HEK293 (cell line): ENCODE measurements around the gene PEX14.

Experiments used
- CTCF ChIA-PET: fragments of 350-600 bp; formaldehyde crosslinking; extraction: SDS; loops from one replicate; lab custom pipeline; 2021; ENCODE audit warnings: antibody characterized with exemption; lab: Yijun Ruan, JAX
- POLR2A ChIA-PET: fragments of 300-600 bp; formaldehyde crosslinking; extraction: SDS; loops from one replicate; lab custom pipeline; 2020; ENCODE audit warnings: antibody characterized with exemption, inconsistent platforms; lab: Yijun Ruan, JAX
- H3K27ac ChIP-seq: fragments of 200-500 bp; sonication (Bioruptor generic); 2 replicates; pipeline ENCODE4 v1.5.1; 2014; ENCODE audit warnings: low read depth, low read length, control low read depth, inconsistent platforms; ENCODE audit errors: extremely low read depth
- H3K36me3 ChIP-seq, 2 experiments: fragments of 200-500 bp in 1 of 2; sonication (Bioruptor generic) in 1 of 2; 1 replicate in 1 of 2; 2 replicates in 1 of 2; pipeline ENCODE4 v1.5.1; 2014 to 2017; ENCODE audit warnings: inconsistent platforms in 2 of 2, low read length in 2 of 2; ENCODE audit not compliant: control insufficient read depth in 2 of 2, insufficient read depth in 1 of 2
- H3K4me1 ChIP-seq: fragments of 200-500 bp; sonication (Bioruptor generic); 2 replicates; pipeline ENCODE4 v1.5.1; 2014; ENCODE audit warnings: mild to moderate bottlenecking, low read length, inconsistent platforms; ENCODE audit not compliant: control insufficient read depth, insufficient read depth
- H3K4me3 ChIP-seq: 2 replicates; pipeline ENCODE4 v1.5.1; 2011; ENCODE audit warnings: low read depth, mild to moderate bottlenecking, control low read depth, low read length, moderate library complexity
- H3K9me3 ChIP-seq: fragments of 200-500 bp; sonication (Bioruptor generic); 2 replicates; pipeline ENCODE4 v1.5.1; 2014; ENCODE audit warnings: low read depth, low read length, inconsistent platforms; ENCODE audit not compliant: control insufficient read depth, insufficient read depth
- FEZF1 ChIP-seq: fragments of 450-650 bp; formaldehyde crosslinking; IDR thresholded peaks from 2 replicates; pipeline ENCODE4 v1.5.1; 2016; ENCODE audit warnings: missing biosample characterization, missing genetic modification characterization
- MEIS1 ChIP-seq: sonication (generic); formaldehyde crosslinking; IDR thresholded peaks from 2 replicates; pipeline ENCODE4 v1.8.1; 2022; ENCODE audit warnings: missing genetic modification reagents, mild to moderate bottlenecking, borderline replicate concordance
- SCRT2 ChIP-seq: fragments of 450-650 bp; formaldehyde crosslinking; IDR thresholded peaks from 2 replicates; pipeline ENCODE4 v1.5.1; 2016; ENCODE audit warnings: missing biosample characterization, missing genetic modification characterization
- YY1 ChIP-seq: fragments of 450-650 bp; formaldehyde crosslinking; IDR thresholded peaks from 2 replicates; pipeline ENCODE4 v1.5.1; 2018; ENCODE audit warnings: missing biosample characterization, missing genetic modification characterization
- ZFHX2 ChIP-seq: fragments of 450-650 bp; formaldehyde crosslinking; conservative IDR thresholded peaks from 2 replicates; pipeline ENCODE4 v1.5.1; 2016; ENCODE audit warnings: missing biosample characterization, missing genetic modification characterization
- ZNF121 ChIP-seq: fragments of 450-650 bp; formaldehyde crosslinking; IDR thresholded peaks from 2 replicates; pipeline ENCODE4 v1.5.1; 2016; ENCODE audit warnings: missing biosample characterization, missing genetic modification characterization
- ZNF19 ChIP-seq: fragments of 450-650 bp; formaldehyde crosslinking; IDR thresholded peaks from 2 replicates; pipeline ENCODE4; 2016; ENCODE audit warnings: missing biosample characterization, missing genetic modification characterization, low read depth
- ZNF221 ChIP-seq: fragments of 450-650 bp; formaldehyde crosslinking; IDR thresholded peaks from 2 replicates; pipeline ENCODE4 v1.5.1; 2017; ENCODE audit warnings: missing biosample characterization, missing genetic modification characterization, borderline replicate concordance
- ZNF324 ChIP-seq: fragments of 450-650 bp; formaldehyde crosslinking; IDR thresholded peaks from 2 replicates; pipeline ENCODE4 v1.5.1; 2016; ENCODE audit warnings: missing biosample characterization, missing genetic modification characterization
- ZNF341 ChIP-seq: fragments of 450-650 bp; formaldehyde crosslinking; IDR thresholded peaks from 2 replicates; pipeline ENCODE4; 2016; ENCODE audit warnings: low read depth, missing biosample characterization, missing genetic modification characterization
- ZNF423 ChIP-seq: fragments of 450-650 bp; formaldehyde crosslinking; IDR thresholded peaks from 2 replicates; pipeline ENCODE4 v1.5.1; 2016; ENCODE audit warnings: missing biosample characterization, missing genetic modification characterization
- ZNF510 ChIP-seq: fragments of 450-650 bp; formaldehyde crosslinking; IDR thresholded peaks from 2 replicates; pipeline ENCODE4 v1.5.1; 2018; ENCODE audit warnings: mild to moderate bottlenecking, missing genetic modification characterization, missing biosample characterization; ENCODE audit not compliant: insufficient replicate concordance
- ZNF626 ChIP-seq: fragments of 450-650 bp; sonication (Bioruptor Pico); formaldehyde crosslinking; IDR thresholded peaks from 2 replicates; pipeline ENCODE4 v1.5.1; 2018; ENCODE audit warnings: missing biosample characterization, missing genetic modification characterization, inconsistent platforms
- ZNF777 ChIP-seq: fragments of 450-650 bp; formaldehyde crosslinking; IDR thresholded peaks from 2 replicates; pipeline ENCODE4 v1.5.1; 2017; ENCODE audit warnings: missing biosample characterization, missing genetic modification characterization, borderline replicate concordance
- TF ChIP-seq, protein P1 (sequence below): fragments of 450-650 bp; formaldehyde crosslinking; IDR thresholded peaks from 2 replicates; pipeline ENCODE4 v1.5.1; 2016; ENCODE audit warnings: missing biosample characterization, missing genetic modification characterization
- TF ChIP-seq, protein P2 (sequence below): fragments of 450-650 bp; formaldehyde crosslinking; conservative IDR thresholded peaks from 2 replicates; pipeline ENCODE4 v1.5.1; 2016; ENCODE audit warnings: low read depth, missing biosample characterization, missing genetic modification characterization
- TF ChIP-seq, protein P3 (sequence below): fragments of 450-650 bp; formaldehyde crosslinking; IDR thresholded peaks from 2 replicates; pipeline ENCODE4 v1.5.1; 2017; ENCODE audit warnings: missing biosample characterization, missing genetic modification characterization
- TF ChIP-seq, protein P4 (sequence below): fragments of 450-650 bp; IDR thresholded peaks from 2 replicates; pipeline ENCODE4 v1.5.1; 2018; ENCODE audit warnings: missing biosample characterization, missing genetic modification characterization
- TF ChIP-seq, protein P5 (sequence below): fragments of 450-650 bp; formaldehyde crosslinking; IDR thresholded peaks from 2 replicates; pipeline ENCODE4 v1.5.1; 2016; ENCODE audit warnings: missing biosample characterization, missing genetic modification characterization
- TF ChIP-seq, protein P6 (sequence below): fragments of 450-650 bp; formaldehyde crosslinking; IDR thresholded peaks from 2 replicates; pipeline ENCODE4 v1.5.1; 2016; ENCODE audit warnings: missing biosample characterization, missing genetic modification characterization

The PEX14 gene

DNA sequence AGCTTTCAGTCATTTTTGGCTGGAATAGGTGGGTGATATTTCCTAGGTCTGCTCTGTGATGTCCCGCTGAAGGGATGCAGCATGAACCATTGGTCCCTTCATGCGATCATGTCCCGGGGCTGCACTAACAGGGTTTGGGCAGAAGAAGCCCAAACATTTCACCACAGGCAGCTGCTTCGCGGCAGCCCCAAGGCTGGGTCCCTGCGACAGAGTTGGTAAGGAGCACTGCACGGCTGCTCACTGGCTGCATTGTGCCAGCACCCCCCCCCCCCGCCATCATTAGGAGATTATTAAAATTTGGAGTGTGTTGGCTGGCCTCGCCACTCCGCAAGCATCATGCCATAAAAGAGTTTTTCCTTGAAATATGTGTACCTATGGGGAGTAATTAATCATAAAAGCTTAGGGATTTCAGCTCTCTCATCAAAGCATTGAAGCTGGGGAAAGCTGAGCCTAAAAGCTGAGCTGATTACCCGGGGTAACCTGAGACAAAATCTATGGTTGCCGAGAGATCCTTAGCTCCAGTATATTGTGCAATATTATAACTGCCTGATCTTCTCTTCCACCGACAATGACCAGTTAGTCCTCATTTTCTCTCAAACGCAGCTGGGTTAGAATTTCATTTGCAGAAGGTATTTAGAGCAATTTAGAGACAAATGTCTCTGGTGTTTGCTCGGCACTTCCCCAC, 62.5 kb downstream of the PEX14 start (continued):
- TF ChIP-seq, protein P1, sequence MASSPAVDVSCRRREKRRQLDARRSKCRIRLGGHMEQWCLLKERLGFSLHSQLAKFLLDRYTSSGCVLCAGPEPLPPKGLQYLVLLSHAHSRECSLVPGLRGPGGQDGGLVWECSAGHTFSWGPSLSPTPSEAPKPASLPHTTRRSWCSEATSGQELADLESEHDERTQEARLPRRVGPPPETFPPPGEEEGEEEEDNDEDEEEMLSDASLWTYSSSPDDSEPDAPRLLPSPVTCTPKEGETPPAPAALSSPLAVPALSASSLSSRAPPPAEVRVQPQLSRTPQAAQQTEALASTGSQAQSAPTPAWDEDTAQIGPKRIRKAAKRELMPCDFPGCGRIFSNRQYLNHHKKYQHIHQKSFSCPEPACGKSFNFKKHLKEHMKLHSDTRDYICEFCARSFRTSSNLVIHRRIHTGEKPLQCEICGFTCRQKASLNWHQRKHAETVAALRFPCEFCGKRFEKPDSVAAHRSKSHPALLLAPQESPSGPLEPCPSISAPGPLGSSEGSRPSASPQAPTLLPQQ: no peak
- TF ChIP-seq, protein P2, sequence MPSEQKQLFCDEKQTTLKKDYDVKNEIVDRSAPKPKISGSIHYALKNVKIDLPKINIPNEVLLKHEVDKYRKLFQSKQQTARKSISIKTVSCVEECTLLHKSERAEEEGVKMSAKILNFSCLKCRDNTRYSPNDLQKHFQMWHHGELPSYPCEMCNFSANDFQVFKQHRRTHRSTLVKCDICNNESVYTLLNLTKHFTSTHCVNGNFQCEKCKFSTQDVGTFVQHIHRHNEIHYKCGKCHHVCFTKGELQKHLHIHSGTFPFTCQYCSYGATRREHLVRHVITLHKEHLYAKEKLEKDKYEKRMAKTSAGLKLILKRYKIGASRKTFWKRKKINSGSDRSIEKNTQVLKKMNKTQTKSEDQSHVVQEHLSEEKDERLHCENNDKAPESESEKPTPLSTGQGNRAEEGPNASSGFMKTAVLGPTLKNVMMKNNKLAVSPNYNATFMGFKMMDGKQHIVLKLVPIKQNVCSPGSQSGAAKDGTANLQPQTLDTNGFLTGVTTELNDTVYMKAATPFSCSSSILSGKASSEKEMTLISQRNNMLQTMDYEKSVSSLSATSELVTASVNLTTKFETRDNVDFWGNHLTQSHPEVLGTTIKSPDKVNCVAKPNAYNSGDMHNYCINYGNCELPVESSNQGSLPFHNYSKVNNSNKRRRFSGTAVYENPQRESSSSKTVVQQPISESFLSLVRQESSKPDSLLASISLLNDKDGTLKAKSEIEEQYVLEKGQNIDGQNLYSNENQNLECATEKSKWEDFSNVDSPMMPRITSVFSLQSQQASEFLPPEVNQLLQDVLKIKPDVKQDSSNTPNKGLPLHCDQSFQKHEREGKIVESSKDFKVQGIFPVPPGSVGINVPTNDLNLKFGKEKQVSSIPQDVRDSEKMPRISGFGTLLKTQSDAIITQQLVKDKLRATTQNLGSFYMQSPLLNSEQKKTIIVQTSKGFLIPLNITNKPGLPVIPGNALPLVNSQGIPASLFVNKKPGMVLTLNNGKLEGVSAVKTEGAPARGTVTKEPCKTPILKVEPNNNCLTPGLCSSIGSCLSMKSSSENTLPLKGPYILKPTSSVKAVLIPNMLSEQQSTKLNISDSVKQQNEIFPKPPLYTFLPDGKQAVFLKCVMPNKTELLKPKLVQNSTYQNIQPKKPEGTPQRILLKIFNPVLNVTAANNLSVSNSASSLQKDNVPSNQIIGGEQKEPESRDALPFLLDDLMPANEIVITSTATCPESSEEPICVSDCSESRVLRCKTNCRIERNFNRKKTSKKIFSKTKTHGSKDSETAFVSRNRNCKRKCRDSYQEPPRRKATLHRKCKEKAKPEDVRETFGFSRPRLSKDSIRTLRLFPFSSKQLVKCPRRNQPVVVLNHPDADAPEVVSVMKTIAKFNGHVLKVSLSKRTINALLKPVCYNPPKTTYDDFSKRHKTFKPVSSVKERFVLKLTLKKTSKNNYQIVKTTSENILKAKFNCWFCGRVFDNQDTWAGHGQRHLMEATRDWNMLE (tag by site-specific recombination): no peak
- TF ChIP-seq SCRT2 (tag by site-specific recombination): no peak
- TF ChIP-seq, protein P3, sequence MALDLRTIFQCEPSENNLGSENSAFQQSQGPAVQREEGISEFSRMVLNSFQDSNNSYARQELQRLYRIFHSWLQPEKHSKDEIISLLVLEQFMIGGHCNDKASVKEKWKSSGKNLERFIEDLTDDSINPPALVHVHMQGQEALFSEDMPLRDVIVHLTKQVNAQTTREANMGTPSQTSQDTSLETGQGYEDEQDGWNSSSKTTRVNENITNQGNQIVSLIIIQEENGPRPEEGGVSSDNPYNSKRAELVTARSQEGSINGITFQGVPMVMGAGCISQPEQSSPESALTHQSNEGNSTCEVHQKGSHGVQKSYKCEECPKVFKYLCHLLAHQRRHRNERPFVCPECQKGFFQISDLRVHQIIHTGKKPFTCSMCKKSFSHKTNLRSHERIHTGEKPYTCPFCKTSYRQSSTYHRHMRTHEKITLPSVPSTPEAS (tag by site-specific recombination): no peak
- TF ChIP-seq ZNF341 (tag by site-specific recombination): no peak
- TF ChIP-seq YY1 (tag by site-specific recombination): 0 out of 2 replicates have a peak, but pooled peaks have one; percentile 31
- no peak for TF ChIP-seq ZNF777 (tag by site-specific recombination)
- TF ChIP-seq ZNF324 (tag by site-specific recombination): no peak
- TF ChIP-seq ZNF19 (tag by site-specific recombination): no peak

DNA sequence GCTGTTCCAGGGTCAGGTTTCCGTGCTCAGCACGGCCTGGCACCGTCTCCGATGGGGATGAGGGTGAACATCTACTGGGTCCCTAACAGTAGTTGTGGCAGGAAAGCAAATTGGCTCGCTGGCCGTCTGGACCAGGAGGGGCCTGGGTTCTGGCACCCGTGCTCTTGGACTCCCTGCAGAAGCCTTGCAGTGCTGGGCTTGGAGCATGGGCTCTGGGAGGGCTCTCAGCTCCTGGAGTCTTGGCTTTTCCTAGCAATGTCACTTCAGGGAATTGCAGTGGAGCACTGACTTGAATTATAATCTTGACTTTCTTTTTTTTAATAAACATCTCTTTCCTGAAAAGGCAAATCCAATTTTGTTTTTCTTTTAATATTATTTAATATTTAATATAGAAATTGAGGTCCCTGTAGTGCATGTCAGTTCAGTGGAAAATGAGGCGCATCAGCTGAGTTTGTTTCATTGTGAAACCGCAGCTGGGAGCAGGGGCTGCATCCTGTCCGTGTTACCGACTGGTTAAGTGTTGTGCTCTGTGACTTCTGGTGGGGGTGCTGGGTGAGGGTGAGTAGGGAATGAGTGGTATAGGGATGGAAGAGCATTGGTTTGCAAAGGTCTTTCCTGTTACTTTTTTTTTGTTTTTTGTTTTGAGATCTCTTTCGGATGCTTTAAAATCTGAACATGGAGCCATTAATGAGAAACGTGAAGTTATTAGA, 64.1 kb downstream of the PEX14 start:
- TF ChIP-seq ZNF510 (tag by site-specific recombination): no peak
- TF ChIP-seq ZNF626 (tag by site-specific recombination): no peak
- TF ChIP-seq ZNF121: no peak
- TF ChIP-seq, protein P4, sequence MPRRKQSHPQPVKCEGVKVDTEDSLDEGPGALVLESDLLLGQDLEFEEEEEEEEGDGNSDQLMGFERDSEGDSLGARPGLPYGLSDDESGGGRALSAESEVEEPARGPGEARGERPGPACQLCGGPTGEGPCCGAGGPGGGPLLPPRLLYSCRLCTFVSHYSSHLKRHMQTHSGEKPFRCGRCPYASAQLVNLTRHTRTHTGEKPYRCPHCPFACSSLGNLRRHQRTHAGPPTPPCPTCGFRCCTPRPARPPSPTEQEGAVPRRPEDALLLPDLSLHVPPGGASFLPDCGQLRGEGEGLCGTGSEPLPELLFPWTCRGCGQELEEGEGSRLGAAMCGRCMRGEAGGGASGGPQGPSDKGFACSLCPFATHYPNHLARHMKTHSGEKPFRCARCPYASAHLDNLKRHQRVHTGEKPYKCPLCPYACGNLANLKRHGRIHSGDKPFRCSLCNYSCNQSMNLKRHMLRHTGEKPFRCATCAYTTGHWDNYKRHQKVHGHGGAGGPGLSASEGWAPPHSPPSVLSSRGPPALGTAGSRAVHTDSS (tag by site-specific recombination): no peak
- TF ChIP-seq MEIS1 (CRISPR knock-in tag): no peak
- TF ChIP-seq ZNF221: no peak
- TF ChIP-seq FEZF1: no peak
- TF ChIP-seq, protein P5, sequence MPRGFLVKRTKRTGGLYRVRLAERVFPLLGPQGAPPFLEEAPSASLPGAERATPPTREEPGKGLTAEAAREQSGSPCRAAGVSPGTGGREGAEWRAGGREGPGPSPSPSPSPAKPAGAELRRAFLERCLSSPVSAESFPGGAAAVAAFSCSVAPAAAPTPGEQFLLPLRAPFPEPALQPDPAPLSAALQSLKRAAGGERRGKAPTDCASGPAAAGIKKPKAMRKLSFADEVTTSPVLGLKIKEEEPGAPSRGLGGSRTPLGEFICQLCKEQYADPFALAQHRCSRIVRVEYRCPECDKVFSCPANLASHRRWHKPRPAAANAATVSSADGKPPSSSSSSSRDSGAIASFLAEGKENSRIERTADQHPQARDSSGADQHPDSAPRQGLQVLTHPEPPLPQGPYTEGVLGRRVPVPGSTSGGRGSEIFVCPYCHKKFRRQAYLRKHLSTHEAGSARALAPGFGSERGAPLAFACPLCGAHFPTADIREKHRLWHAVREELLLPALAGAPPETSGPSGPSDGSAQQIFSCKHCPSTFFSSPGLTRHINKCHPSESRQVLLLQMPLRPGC (tag by site-specific recombination): no peak
- TF ChIP-seq ZFHX2 (tag by site-specific recombination): no peak
- TF ChIP-seq, protein P6, sequence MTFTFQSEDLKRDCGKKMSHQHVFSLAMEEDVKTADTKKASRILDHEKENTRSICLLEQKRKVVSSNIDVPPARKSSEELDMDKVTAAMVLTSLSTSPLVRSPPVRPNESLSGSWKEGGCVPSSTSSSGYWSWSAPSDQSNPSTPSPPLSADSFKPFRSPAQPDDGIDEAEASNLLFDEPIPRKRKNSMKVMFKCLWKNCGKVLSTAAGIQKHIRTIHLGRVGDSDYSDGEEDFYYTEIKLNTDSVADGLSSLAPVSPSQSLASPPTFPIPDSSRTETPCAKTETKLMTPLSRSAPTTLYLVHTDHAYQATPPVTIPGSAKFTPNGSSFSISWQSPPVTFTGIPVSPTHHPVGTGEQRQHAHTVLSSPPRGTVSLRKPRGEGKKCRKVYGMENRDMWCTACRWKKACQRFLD (tag by site-specific recombination): no peak
- no peak for TF ChIP-seq ZNF423
- CTCF ChIA-PET: interaction anchor here (1.1 kb wide), 1 partner anchor 13 kb away, joined by 5 read pairs; no protein-coding TSS in a partner anchor
- peaks cover 0 to 16% of the 10 kb centered on the region in 2 experiments; a peak in 2 of 3 replicates for H3K36me3 ChIP-seq
- no peak overlapping the region for H3K27ac ChIP-seq
- H3K4me1 ChIP-seq: peaks cover 12% of the 10 kb centered on the region
- no peak overlapping the region for H3K4me3 ChIP-seq
- no peaks in the 10 kb centered on the region for H3K9me3 ChIP-seq
- POLR2A ChIA-PET: no interaction called here
